NCI-H187 (cell line): ENCODE results near the gene RBCK1.
"Not testable (repeated sequence)": the region's sequence is repeated elsewhere in the genome, so short reads cannot be mapped to it uniquely, and the experiment has no call there.

Source experiments
- DNase-seq, 2 experiments: peaks; one replicate each; lab custom pipeline; 2025; lab: John Stamatoyannopoulos, UW

RBCK1 gene

DNA sequence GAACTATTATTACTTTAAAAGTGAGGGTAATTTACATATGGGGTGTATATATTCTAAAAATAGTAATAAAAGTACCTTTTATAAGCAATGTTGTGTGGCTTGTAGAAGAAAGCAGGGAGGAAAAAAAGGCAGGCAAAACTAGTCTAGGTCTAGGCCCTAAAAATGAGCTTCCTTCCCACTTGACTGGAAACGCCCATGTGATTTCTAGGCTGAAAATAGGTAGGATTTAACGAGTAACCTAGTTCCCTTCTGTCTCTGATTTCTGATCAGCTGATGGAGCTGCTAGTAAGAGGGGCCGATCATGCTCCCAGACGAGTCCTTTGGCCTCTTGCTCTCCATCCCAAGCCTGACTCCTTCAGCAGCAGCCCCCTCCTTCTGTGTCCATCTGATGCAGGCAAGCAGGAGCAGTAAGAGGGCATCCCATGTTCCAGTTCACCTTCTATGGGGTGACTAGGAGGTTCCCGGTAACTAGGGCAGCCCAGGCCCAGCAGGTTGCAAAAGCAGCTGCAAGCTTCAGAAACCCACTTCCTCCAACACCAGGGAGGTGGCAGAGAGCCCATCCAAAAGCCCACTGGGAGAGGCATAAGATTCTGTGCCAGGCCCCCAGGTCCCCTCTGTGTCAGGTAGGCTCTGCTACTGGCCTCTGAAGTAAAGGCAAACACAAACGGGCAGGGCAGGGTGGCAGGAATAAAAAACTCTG is 29.8 kb downstream of the RBCK1 start:
- no peak for DNase-seq

DNA sequence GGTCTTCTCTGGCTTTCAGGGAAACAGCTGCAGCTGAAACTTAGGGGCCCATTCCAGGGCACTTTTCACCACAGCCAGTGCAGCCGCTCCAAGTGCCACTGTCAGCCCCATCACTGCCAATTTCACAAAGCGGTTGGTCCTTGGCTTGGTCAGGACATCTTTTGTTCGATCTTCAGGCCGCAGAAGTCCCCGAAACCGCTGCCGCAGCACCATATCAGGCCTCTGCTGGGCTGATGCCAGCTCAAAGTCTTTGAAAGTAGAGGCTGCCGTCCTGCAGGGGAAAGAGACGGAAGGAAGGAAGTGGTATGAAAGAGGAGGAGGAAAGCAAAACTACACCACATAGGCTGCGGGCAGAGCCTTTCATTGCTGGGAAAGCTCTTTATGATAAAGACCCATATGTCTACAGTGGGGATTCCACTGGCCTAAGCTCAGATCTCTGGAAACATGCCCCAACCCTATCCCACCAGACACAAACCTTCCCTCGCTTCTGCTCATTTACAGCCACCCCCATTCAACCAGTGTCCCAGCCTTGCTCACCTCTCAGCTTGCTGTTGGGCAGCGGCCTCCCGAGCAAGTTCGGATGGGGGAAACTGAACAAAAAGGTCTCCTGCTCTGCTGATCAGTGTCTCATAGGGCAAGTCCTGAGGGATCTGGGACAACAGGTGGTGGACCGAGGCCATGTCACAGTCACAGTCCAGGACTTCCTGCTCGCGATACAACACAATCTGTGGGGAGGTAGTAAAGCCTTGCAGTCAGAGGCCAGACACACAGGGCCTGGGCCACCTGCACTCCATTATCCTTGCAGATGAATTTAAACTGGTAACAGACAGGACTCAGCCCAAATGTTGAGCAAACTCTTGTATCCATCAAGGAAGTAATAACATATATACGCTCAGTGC is 30.7 kb downstream of the RBCK1 start:
- no peak for DNase-seq

DNA sequence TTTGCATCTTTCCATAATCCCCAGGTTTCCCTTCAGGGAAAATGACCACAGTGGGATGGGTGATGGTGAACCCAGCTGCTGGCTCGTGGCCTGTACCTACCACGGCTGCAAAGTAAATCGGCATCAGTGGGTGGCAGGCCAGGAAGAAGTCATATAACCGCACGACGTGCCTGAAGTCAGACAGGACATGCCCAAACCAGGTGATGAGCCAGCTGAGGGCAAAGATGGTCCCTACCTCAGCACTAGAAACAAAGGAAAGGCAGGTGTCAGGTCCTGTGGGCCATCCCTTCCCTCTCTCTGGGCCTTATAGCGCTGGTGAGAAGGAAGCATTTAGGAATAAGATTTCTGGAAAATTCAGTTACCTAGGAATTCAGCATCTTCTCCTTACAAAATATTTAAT is 32.0 kb downstream of the RBCK1 start:
- DNase-seq = no peak

DNA sequence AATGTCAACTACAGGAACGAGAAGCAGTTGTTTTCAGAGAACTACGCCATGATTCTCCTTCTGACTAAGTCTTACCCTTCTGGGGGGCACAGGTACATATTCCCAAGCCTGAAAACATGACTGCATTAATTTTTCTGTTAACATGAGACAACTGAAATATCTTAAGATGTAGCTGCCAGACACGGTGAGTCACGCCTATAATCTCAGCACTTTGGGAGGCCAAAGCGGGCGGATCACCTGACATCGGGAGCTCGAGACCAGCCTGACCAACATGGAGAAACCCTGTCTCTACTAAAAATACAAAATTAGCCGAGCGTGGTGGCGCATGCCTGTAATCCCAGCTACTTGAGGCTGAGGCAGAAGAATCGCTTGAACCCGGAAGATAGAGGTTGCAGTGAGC is 32.5 kb downstream of the RBCK1 start:
- DNase-seq = no peak

DNA sequence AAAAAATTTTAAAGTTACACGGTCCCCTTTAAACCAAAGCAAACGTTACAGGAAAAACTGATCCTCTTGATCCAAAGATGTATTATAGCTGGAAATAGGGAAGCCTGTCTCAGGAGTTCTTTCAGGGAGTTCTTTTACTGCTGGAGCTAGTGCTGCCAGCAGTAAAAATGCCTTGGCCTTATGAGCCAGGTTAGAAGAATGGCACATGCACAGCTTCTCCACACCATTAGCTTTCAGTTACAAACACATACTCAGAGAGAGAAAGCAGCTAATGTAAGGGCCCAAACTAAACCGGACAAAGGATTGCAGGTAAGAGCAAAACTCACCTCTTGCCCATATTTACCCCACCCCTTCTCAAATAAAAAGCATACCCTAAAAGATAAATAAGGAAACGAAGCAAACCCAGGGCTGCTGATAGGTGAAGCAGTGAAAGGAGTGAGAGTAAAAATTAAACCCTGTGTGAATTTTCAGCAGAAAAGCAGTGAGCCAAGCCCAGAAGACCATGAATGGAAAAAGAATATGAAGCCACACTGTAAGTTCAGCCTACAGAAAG is 35.2 kb downstream of the RBCK1 start:
- DNase-seq = no peak

DNA sequence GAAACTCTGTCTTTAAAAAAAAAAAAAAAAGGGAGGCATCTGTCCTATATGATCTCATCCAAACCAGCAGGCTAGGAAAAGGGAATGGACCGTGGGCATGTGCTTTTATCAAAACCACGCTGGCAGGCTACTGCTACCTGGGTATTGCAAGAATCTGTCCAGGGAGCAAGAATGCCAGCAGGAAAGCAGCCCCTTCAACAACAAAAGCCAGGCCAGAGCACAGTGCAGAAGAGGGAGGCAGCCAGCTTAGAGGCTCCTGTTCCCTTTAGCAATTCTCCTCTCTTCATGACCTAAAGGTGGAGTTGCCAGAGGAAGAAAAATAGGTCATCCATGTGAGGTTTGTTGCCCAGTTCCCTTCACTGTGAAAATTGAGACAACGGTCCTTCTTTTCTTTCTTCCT is 36.0 kb downstream of the RBCK1 start:
- DNase-seq = no peak

DNA sequence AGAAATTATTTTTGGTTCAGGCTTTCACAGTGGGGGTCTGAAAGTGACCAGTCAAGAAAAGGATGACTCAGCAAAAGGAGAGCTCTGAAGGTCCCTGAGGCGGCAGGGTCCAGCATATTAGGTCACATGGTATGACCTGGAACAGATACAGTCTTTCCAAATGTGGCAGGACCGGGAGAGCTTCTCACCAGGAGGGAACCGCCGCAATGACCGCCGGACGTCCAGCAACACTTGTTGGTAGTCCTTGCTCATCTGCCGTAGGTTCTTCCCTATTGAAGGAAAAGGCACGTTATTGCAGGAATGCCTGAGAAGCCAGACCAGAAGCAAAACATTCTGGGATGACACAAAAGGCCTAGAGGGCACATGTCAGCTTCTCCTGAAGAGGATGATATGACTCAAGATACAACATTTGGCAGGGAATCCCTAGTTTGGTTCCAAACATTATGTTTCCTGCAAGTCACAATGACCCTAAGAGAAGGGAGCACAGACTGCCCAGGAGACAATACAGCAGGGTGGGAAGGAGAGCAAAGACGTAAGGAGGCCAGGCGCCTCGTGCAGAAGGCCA is 36.8 kb downstream of the RBCK1 start:
- DNase-seq = no peak

DNA sequence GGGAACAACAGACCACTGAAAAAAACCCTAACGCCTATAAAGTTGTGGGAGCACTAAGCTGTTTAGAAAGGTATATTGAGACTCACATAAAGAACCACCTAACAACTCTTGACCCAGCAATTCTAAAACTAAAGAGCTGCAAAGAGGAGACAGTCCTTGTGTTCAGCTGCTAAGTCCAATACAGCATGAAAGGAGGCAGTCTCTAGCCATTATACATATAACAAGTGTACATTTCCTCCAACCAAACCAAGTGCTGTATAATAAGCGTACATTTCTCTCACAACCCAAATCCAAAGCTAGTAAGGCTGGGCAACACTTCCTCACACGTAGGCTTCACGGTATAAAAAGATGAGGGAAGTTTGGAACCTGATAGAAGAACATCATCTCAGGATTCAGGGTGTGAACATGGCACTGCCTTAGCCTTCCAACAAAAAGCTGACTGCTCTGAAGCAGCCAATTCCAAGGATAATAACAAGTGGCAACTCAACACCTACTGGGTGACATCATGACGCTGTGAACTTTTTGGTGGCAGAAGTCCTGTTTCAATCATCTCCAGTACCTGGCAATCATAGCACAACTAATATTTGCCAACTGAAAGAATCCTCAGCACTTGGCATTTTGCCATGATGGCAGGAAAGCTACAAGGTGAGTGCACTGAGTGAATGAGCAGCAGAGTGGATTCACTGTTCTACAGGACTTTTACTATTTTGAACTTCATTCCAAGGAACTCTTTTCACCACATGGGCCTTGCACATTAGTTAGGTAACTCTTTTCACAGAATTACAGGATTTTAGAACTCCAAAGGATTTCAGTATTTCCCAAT is 37.6 kb downstream of the RBCK1 start:
- no peak for DNase-seq

DNA sequence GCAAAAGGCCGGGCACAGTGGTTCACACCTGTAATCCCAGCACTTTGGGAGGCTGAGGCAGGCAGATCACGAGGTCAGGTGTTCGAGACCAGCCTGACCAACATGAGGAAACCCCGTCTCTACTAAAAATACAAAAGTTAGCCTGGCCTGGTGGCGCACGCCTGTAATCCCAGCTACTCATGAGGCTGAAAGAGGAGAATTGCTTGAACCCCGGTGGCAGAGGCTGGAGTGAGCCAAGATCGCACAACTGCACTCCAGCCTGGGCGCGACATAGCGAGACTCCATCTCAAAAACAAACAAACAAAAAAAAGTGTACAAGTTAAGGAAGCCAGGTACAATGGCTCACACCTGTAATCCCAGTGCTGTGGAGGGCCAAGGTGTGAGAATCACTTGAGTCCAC is 43.9 kb downstream of the RBCK1 start:
- not testable (repeated sequence) for DNase-seq

DNA sequence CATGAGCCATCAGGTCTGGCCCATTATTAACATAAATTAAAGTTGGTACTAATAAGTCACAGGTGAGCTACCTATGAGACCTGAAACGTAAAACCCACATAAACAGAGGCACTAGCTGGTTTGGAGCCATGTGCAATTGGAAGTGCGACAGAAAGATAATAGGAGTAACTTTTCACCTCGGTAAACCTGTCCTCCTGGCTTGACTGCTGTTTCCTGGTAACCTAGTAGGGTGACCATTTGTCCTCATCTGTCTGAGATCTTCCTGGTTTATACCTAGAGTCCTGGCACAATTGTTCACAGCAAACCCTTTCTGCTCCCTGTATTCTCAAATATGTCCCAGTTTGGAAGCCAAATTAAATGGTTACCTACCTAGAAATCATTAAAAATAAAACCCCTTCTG is 46.9 kb downstream of the RBCK1 start:
- DNase-seq = no peak

DNA sequence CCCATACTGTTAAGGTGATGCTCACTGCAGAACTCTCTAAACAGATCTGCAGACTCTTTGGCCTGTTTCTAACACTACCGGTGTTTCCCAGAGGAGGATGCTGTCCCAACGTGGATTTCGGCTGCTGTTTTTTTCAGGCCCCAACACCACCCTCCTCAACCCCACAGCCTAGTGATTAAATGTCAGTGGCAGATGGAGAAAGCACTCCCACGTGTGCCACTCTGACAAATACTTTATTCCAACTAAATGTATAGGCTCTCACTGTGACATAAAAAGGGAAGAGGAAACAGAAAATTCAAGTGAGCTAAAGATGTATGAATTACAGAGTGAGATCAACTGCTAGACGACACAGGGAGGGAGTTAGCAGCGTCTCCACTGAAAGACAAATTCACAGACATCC is 50.7 kb downstream of the RBCK1 start:
- DNase-seq = no peak

DNA sequence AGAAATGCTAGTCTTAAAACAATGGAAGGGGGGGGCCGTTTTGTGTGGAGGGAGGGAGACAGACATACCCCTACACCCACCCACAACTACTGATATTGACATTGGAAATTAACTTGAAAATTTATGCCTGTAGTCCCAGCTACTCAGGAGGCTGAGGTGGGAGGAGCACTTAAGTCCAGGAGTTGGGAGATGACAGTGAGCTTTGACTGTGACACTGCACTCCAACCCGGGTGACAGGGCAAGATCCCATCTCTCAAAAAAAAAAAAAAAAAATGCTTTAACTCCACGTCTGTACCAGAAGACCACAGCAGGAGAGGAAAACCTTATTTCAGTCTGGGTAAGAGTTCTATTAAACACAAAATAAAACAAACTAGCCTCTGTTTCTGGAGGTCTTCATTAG is 52.1 kb downstream of the RBCK1 start:
- DNase-seq = no peak

DNA sequence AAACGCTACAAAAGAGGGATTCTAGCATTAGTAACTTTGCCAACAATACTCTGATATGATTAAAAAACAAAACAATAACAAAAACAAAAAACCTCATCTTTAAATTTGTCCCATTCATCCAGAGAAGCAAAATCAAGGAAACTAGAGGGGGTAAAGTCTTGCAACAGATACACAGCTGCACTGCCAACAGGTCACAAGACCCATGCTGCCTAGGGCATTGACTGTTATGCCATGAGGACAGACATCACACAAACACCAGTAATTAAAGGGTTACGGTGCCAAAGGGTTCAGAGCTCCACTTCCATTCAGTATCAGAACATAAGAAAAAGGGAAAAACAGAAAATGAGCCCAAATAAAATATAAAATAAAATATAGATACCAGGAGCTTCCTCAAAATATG is 52.6 kb downstream of the RBCK1 start:
- DNase-seq = no peak

DNA sequence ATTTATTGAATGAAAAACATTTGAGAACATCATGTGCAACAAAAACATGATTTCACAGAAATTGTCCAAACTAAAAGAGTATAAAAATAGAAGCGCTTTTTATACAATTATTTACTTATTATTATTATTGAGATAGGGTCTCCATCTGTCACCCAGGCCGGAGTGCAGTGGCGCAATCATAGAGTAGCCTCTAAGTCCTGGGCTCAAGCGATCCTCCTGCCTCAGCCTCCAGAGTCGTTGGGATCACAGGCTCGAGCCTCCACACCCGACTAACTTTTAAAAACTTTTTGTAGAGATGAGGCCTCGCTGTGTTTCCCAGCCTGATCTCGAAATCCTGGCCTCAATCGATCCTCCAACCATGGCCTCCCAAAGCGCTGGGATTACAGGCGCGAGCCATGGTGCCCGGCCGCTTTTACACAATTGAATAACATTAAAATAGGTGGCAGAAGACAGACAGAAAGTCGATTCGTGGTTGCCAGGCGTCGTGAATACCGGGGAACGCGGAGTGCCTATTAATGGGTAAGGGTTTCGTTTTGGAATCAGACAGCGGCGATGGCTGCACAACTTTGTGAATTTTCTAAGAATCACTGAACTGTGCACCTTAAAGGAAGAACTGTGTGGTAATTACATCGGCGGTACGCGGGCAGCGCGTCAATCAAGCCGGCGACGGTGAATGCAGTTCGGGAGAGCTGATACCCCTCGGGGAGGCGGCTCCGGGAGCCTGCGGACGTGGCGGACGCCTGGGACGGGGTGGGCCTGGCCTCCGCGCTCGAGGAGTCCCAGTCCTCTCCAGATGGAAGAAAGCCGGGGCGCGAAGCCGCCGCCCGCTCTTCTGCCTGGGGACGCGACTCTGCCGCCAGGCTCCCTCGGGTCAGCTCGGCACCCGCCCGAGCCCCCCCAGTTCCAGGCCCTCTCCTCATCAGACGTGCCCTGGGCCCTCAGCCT is 53.4 kb downstream of the RBCK1 start:
- peak in 1 of 2 experiments; percentile 50 for DNase-seq

DNA sequence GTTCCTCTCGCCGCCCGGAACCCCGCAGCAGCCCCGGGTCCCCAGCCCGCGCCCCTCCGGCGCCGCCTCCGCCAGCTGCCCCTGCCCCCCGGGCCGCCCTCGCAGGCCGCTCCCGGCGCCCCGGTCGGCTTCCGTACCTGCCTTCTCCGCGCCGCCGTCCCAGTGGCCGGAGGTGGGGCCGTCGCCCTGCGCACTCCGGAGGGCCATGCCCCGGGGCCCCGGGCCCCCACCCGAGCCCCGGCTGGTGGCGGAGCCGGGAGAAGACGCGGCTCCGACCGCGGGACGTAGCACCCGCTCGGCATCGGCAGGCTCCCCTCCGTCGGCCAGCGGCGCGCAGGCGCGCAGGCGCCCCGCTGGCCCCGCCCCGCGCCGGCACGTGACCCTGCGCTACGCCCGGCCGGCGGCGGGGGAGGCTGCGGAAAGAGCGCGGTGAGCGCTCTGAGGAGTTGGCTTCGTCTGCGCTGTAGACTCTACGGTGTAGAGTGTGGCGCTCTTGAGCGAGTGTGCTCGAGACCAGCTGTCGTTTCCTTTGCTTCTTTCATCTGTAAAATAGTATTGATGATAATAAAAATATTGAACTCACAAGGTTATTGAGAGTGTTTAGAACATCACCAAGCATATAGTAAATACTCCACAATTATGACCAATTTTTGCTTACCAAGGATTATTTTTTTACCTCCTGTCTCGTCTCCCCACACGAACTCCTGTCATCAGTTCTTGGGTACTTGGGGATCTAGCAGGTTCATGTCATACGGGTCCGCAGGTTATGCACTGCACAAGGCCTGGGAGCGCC is 54.3 kb downstream of the RBCK1 start, which contains the start of gene TBC1D20:
TBC1D20 (minus strand) TSS at position 335 of the 793 bp plus-strand sequence; CDS start at position 207, 128 bp downstream.
- peak; percentile 61 to 86 for DNase-seq

DNA sequence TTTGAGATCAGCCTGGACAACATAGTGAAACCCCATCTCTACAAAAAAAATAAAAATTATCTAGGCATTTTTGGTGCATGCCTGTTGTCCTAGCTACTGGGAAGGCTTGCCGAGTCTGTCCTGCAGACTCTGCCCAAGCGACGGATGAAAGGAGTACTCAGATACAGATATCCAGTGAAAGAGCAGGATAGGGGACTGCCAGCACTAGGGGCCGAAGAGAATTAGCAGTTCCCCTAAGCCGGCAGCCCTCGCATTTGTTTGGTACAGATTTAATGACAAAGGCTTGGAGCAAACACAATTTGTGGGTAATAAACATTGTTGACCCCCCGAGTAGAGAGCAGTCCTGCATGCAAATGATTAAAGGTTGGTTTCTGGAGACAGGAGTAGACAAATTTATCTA is 59.7 kb downstream of the RBCK1 start:
- no peak for DNase-seq

DNA sequence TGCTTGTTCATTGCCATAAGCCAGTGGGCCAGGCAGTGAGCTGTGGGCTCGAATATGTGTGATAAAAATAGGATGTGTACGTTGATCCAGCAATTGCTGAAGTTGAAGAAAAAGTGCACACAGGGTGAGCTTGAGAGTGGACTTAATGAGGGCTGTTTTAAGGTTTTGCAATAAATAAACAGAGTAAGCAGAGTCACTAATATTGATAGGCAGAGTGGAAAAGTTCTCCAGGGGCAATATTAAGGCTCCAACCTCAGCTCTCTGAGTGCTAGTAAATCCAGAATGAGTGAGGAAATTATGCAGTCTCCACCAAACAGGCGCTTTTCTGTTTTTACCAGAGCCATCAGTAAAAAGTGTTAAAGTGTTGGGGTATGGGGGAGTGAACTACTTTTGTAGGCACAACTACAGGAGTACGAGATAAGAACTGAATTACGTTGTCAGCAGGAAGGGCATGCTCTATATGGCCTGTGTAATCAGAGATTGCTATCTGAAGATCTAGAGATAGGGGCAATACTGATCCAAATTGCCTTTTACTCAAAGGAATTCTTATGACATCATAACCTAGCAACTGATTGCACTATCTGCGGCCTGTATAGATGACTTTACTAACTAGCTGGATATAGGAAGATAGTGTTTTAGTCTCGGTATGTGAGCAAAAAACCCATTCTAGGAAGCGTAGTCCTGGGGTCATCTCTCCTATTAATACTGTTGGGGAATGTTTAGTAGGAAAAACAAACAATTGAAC is 61.8 kb downstream of the RBCK1 start:
- DNase-seq = no peak

DNA sequence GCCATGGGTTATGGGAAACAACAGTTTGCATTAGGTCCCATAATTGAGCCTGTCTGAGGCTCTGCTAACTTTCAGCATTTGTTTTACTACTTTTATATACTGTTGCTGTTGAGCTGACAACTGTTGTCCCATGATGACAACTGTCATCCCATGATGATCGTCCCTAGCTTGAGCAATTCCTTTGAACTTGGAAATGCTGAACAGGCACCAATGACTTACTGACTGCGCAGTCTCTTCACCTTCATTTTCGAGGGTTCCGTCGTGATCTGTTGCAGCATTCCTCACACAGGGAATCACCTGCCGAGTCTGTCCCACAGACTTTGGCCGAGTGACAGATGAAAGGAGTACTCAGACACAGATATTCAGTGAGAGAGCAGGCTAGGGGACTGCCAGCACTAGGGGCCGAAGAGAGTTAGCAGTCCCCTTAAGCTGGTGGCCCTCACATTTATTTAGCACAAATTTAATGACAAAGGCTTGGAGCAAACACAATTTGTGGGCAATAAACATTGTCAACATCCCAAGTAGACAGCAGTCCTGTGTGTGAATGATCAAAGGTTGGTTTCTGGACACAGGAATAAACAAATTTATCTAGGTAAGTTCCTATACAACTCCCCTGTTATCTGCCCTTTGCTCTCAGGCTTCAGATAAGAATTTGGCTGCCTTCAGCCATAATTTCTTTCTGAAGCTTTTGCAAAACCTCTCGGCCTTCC is 64.2 kb downstream of the RBCK1 start:
- no peak for DNase-seq
